GM21423 (cell line): ENCODE measurements around the gene GSS.

ENCODE experiments used
- ATAC-seq: cut with Tn5 transposase; IDR thresholded peaks from one replicate; pipeline ENCODE4 v1.9.1; 2021; ENCODE audit warnings: mild to moderate bottlenecking, moderate library complexity; ENCODE audit not compliant: unreplicated experiment

The GSS gene

GRCh38 chr20:34994509-34995131, 39.0 kb upstream of the GSS start:
- no peak for ATAC-seq

GRCh38 chr20:34993941-34994508, 38.4 kb upstream of the GSS start:
- ATAC-seq: no peak

- ATAC-seq: no peak
Measured at GRCh38 chr20:34992751-34993417, 37.3 kb upstream of the GSS start.

GRCh38 chr20:34990661-34991214, 35.1 kb upstream of the GSS start:
- ATAC-seq: no peak

GRCh38 chr20:34990231-34990630, 34.6 kb upstream of the GSS start:
- no peak for ATAC-seq

- no peak for ATAC-seq
Measured at GRCh38 chr20:34989670-34990069, 34.1 kb upstream of the GSS start.

- ATAC-seq: no peak
Measured at GRCh38 chr20:34989118-34989517, 33.5 kb upstream of the GSS start.

GRCh38 chr20:34988191-34988540, 32.6 kb upstream of the GSS start:
- ATAC-seq: no peak

- ATAC-seq: no peak
Measured at GRCh38 chr20:34987288-34988190, 31.9 kb upstream of the GSS start.

GRCh38 chr20:34986311-34987287, 31.0 kb upstream of the GSS start:
- no peak for ATAC-seq

GRCh38 chr20:34985461-34986310, 30.1 kb upstream of the GSS start:
- ATAC-seq: no peak

GRCh38 chr20:34984756-34985261, 29.2 kb upstream of the GSS start:
- no peak for ATAC-seq

GRCh38 chr20:34983995-34984735, 28.6 kb upstream of the GSS start:
- no peak for ATAC-seq

- no peak for ATAC-seq
Measured at GRCh38 chr20:34983089-34983820, 27.6 kb upstream of the GSS start.

- no peak for ATAC-seq
Measured at GRCh38 chr20:34982270-34983088, 26.9 kb upstream of the GSS start.

- no peak for ATAC-seq
Measured at GRCh38 chr20:34980543-34981233, 25.1 kb upstream of the GSS start.
